Embryonic facial prominence (tissue), 1 donor: ENCODE results near the gene HPS5.

Experiments
- DNase-seq: peaks from one replicate; pipeline ENCODE4 v3.0.0-alpha.2; 2016; ENCODE audit errors: extremely low spot score

Gene HPS5

DNA sequence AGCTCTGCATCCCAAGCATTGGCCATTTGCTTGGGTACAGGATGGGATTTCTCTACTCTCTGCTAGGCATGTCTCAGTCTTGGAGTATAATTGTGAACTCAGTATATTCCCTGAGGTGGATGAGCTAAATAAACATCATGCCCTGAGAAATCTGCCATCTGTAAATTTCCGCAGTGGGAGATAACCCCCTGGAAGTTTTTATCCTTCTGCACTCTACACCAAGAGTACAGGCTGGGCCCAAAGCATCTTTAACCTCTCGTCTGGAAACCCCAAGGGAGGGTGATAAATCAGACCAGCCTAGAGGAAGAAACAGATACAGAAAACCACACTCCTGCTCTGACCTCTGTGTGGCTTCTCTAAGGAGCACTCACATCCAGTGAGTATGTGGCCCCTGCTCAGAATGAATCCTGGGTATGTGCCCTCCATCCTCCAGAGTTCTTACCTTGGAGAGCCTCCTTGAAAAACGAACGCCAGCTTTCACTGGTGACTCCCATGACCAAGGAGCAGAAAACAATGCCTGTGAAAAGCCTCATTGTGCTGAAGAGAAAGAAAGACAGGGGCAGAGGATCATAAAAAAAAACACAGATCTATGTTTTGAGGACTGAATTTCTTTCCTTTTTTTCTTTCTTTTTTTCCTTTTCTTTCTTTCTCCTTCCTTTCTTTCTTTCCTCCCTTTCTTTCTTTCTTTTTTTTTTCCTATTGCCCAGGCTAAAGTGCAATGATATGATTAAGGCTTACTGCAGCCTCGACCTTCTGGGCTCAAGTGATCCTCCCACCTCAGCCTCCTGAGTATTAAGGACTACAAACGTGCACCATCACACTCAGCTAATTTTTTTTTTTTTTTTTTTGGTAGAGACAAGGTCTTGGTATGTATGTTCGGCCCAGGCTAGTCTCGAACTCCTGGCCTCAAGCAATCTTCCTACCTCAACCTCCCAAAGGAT is 86.3 kb downstream of the HPS5 start:
- DNase-seq, result no peak

DNA sequence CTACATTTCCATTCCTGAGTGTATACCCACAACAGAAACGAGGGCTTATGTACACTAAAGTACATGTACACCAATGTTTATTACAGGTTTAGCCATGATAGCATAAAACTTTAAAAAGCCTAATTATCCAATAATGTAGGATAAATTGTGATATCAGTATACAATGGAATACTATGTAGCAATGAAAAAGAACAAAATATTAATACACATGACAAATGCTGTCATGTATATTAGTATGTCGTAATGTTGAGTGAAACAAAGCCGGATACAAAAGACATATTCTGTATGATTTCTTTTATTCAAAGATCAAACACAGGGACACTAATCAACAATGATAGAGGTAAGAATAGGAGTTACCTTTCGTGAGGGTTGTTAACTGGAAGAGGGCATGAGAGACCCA is 88.0 kb downstream of the HPS5 start:
- DNase-seq, result no peak

DNA sequence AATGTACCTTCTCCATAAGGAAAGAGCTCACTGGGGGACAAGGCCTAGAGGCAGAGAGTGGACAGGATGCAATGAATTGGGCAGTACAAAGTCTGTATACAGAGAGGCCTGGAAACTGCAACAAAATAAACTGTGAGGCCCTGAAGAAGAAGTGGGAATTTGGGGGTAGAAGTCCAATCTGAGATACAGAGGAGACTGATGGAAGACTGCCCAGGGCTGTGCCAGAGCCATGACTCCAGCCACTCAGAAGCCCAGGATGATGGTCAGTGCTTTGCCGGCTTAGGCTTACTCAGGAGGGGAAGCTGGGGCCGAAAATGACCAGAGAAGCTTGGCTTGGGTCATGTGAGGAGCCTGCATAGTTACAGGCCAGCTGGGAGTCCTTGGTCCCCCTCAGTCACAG is 91.1 kb downstream of the HPS5 start:
- no peak for DNase-seq

DNA sequence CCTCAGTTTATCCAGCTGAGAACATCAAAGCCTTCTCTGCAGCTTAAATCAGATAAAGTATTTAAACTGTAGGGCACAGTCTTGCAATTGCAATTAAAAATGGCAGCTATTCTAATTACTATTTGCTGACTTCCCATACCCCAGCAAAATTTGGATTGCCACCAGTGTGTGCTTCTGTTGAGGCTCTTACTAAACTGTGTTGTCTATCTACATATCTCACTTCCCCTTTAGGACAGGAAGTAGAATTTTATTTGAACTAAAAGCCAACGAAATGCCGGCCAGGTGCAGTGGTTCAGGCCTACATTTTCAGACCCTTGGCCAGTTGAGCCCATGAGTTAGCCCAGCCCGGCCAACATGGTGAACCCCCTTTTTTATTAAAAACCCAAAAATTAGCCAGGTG is 92.4 kb downstream of the HPS5 start:
- DNase-seq, result no peak
